ENCODE data around the gene MTHFD1L.

Gene MTHFD1L

DNA sequence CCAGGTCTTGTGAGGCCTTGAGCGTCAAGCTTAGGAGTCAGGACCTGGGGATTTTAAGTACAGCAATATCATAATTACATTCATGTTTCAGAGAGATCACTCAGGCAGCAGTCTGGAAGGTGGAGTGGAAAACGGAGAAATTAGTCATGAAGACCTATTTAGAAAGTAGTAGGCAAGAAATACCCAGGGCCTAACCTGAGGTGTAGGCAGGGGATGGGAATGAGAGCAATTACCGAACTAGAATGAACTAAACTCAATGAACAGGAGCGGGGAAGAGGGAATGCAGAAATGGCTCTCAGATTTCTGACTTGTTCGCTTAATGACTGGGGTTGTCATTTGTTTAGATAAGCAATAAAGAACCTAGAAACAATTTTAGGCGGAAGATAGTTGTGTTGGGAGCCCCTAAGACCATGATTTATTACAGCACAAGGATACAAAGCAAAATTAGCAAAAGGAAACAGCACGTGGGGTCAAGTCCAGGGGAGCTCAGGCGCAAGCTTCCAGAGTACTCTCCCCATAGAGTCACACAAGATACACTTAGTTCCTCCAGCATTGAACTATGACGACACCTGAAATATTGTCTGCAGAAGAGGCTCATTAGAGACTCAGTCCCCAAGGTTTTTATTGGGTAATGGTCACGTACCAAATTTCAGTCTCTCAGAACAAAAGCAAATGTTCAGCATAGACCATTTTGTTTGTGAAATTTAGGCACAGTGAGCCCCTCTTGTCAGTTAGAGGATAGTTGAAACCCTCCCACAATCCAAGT, 195.4 kb downstream of the MTHFD1L start:
- no peaks in the 10 kb centered on the region for H3K9me3 ChIP-seq
- no peak overlapping the region for H3K4me3 ChIP-seq (ENCODE audit: low read depth in 1 of 2, low read length in 1 of 2)
- TF ChIP-seq, protein P1, sequence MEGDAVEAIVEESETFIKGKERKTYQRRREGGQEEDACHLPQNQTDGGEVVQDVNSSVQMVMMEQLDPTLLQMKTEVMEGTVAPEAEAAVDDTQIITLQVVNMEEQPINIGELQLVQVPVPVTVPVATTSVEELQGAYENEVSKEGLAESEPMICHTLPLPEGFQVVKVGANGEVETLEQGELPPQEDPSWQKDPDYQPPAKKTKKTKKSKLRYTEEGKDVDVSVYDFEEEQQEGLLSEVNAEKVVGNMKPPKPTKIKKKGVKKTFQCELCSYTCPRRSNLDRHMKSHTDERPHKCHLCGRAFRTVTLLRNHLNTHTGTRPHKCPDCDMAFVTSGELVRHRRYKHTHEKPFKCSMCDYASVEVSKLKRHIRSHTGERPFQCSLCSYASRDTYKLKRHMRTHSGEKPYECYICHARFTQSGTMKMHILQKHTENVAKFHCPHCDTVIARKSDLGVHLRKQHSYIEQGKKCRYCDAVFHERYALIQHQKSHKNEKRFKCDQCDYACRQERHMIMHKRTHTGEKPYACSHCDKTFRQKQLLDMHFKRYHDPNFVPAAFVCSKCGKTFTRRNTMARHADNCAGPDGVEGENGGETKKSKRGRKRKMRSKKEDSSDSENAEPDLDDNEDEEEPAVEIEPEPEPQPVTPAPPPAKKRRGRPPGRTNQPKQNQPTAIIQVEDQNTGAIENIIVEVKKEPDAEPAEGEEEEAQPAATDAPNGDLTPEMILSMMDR (IDR thresholded peaks at IDR 0.05): no peak
- H3K27ac ChIP-seq: no peak overlapping the region
- H3K36me3 ChIP-seq: no peaks in the 10 kb centered on the region
- H3K27me3 ChIP-seq: no peaks in the 10 kb centered on the region
- H3K4me1 ChIP-seq (ENCODE audit: control insufficient read depth in 1 of 2, insufficient read depth in 1 of 2, low read depth in 1 of 2, low read length in 1 of 2): peaks cover 6 to 7% of the 10 kb centered on the region in 2 experiments

DNA sequence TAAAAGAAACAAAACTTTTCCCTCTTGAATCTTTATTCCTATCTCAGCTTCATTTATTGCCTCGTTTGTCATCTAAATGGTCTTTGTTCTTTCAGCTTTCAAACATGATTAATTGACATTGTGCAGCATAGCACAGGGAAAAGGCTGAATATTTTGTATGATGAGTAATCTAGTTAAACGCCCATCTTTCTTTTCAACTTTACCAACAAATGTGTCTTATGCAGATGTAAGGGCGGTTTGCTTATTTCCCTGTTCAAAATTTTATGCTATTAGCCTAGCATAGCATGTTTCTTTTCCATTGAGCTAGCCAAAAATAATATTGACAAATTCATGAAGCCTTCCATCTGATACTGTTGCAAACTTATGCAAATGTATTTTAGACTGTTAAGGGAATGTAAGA, 197.8 kb downstream of the MTHFD1L start:
- no peaks in the 10 kb centered on the region for H3K9me3 ChIP-seq
- no peak overlapping the region for H3K4me3 ChIP-seq (ENCODE audit: low read depth in 1 of 2, low read length in 1 of 2)
- no peaks in the 10 kb centered on the region for H3K36me3 ChIP-seq
- H3K27ac ChIP-seq: no peak overlapping the region
- TF ChIP-seq, protein P1 (IDR thresholded peaks at IDR 0.05): no peak
- H3K27me3 ChIP-seq: no peaks in the 10 kb centered on the region
- H3K4me1 ChIP-seq (ENCODE audit: control insufficient read depth in 1 of 2, insufficient read depth in 1 of 2, low read depth in 1 of 2, low read length in 1 of 2): peaks cover 6 to 7% of the 10 kb centered on the region in 2 experiments

DNA sequence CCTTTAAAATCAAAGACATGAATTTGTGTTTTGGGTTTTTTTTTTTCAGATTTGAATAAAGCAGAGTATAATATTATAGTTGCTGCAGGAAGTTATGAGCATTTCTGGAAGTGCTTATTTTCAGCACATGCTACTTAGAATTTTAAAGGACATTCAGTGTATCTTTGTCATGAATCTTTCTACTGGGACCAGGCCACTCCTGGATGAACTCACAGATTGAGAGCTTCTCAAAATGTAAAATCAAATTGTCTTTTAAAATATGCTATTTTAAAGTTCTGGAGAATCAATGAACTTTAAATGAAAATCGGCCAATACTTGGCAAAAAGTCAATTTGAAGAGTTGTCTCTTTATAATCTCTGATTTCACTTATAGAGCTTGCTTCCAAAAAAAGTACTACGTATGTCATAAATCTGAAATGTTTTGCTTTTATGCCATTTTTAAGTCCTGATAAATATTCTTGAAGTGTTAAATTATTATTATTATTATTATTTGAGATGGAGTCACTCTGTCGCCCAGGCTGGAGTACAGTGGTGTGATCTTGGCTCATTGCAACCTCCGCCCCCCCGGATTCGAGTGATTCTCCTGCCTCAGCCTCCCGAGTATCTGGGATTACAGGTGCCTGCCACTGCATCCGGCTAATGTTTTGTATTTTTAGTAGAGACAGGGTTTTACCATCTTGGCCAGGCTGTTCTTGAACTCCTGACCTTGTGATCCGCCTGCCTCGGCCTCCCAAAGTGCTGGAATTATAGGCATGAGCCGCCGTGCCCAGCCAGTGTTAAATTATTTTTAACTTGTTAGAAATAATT, 198.5 kb downstream of the MTHFD1L start:
- no peak overlapping the region for H3K4me3 ChIP-seq (ENCODE audit: low read depth in 1 of 2, low read length in 1 of 2)
- TF ChIP-seq, protein P1 (IDR thresholded peaks at IDR 0.05): no peak
- H3K36me3 ChIP-seq: no peaks in the 10 kb centered on the region
- no peak overlapping the region for H3K27ac ChIP-seq
- H3K4me1 ChIP-seq (ENCODE audit: control insufficient read depth in 1 of 2, insufficient read depth in 1 of 2, low read depth in 1 of 2, low read length in 1 of 2): peaks cover 6 to 7% of the 10 kb centered on the region in 2 experiments
- H3K9me3 ChIP-seq: no peaks in the 10 kb centered on the region
- no peaks in the 10 kb centered on the region for H3K27me3 ChIP-seq

DNA sequence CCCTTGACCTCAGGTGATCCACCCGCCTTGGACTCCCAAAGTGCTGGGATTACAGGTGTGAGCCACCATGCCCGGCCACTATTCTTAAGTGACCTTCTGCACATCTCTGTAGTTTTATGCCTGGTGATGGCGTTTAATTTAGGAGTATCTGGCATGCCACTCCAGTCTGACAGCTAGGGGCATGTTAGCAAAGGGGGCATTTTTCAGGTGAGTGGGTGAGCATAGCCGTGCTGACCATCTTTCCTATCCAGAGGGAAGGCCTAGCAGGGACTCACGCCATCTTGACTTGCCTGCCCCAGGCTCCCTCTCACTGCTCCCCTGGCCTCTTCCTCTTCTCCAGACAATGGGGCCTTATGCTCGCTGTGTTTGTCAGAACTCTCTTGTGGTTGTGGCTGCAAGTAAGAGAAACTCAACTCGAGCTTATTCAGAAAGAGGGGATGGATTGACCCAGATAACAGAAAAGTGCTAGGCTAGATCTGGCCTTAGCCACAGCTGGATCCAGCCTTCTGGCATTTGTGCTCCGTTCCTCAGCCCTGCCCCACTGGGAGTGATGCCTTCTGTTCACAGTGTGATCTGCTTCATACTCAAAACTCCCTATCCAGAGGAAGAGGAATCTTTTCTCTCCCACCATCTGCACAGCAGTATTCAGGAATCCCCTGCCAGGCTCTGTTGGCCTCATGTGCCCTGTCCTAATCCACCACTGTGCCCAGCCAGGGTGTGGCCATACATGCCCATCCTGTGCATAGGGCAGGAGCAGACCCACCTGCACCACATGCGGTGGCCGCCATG, 199.7 kb downstream of the MTHFD1L start:
- Histone ChIP-seq H3K36me3 (no peaks in the 10 kb centered on the region), H3K27ac (no peak overlapping the region), H3K4me3 (ENCODE audit: low read depth in 1 of 2, low read length in 1 of 2) (no peak overlapping the region), H3K4me1 (ENCODE audit: control insufficient read depth in 1 of 2, insufficient read depth in 1 of 2, low read depth in 1 of 2, low read length in 1 of 2) (no peaks in the 10 kb centered on the region), H3K9me3 (no peaks in the 10 kb centered on the region), H3K27me3 (no peaks in the 10 kb centered on the region)
- TF ChIP-seq, protein P1 (IDR thresholded peaks at IDR 0.05): no peak

Measured in neutrophil (primary cell).